ENCODE measurements around the gene MAP4K3.

DNA sequence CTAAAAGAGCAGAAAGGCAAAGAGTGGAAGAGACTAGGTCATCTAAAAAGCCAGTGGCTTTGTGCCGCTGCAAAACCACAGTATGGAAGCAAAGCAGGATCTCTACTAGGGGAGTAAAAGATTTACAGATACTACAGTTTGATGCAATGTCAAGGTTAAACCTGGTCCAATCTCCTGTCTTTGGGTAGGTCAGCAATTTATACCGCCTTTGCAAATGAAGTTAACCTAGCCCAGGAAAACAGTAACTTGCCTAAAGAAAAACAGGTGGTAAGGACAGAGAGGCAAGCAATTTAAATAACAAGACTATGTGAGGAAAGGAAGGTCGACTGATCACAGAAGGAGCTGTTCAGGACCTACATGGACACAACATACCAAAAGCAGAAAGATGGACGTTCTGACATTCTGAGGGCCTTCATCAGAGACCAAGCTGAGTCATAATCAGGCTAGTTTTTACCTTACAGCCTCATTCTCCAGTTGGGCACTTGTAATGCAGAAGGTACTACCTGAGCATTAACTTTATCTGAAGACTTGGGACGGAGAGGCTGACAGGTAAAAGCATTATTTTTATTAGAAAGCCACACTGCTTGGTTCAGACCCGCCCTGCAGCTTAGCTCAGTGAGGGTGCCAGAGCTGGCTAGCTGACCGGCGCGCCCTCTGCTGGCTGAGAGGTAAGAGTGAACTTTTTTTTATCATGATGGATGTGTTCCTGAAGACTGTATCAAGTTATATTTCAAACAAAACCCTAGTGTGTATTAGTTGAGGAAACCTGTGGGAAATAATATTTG, 209.3 kb downstream of the MAP4K3 start:
- no peak for TF ChIP-seq POLR2AphosphoS5 (IDR thresholded peaks at IDR 0.05)
- peak; percentile 81 to 89 (median 88) for TF ChIP-seq CTCF (IDR thresholded peaks at IDR 0.05)
- no peak for TF ChIP-seq EP300 (IDR thresholded peaks at IDR 0.05)
- TF ChIP-seq POLR2A (IDR thresholded peaks at IDR 0.05): no peak
